Mucosa of rectum (tissue), 2 donors: ENCODE measurements around the gene DNALI1.

Experiments
- H3K27ac ChIP-seq, 2 donors: one replicate each; pipeline ENCODE4 v1.7.0; 2013; ENCODE audit warnings: inconsistent platforms in 2 of 2, low read depth in 2 of 2, low read length in 2 of 2
- H3K27me3 ChIP-seq, 2 donors: one replicate each; pipeline ENCODE4 v1.7.0; 2013; ENCODE audit warnings: low read length in 2 of 2; ENCODE audit not compliant: control insufficient read depth in 2 of 2, insufficient read depth in 2 of 2
- H3K36me3 ChIP-seq, 2 donors: one replicate each; pipeline ENCODE4 v1.7.0; 2013; ENCODE audit warnings: low read length in 2 of 2; ENCODE audit not compliant: control insufficient read depth in 2 of 2, insufficient read depth in 2 of 2
- H3K4me1 ChIP-seq, 2 donors: one replicate each; pipeline ENCODE4 v1.7.0; 2013; ENCODE audit warnings: low read length in 2 of 2, mild to moderate bottlenecking in 1 of 2; ENCODE audit not compliant: control insufficient read depth in 2 of 2, insufficient read depth in 2 of 2
- H3K4me3 ChIP-seq, 2 donors: one replicate each; pipeline ENCODE4 v1.7.0; 2013; ENCODE audit warnings: low read length in 2 of 2
- H3K9ac ChIP-seq, 2 donors: one replicate each; pipeline ENCODE4 v1.7.0; 2013; ENCODE audit warnings: low read length in 2 of 2, low read depth in 1 of 2, mild to moderate bottlenecking in 1 of 2
- H3K9me3 ChIP-seq, 2 donors: one replicate each; pipeline ENCODE4 v1.7.0; 2013; ENCODE audit warnings: low read length in 2 of 2; ENCODE audit not compliant: control insufficient read depth in 2 of 2
- donor health status: healthy.
- donor health status: Normal muscosa, but diverticular disease.

The DNALI1 gene

DNA sequence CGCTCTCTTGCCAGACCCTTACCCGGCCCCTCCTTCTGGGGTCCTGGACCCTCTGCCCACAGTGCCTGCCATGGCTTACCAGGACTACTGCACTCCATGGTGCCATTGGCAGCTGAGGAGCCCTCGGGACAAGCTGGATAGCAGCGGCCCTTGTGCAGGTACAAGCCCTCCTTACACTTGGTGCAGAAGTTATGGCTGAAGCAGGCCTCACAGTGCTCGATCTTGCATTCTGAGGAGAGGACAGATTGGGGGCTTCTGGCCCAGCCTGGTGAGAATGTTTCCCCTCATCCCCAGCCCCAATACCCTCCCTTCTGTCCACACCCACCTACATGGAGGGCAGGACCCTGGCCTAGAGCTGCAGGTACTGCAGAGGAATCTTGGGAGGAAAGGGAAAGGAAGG lies 57.4 kb downstream of the DNALI1 start:
- H3K27me3 ChIP-seq: peaks cover 0 to 4% of the 10 kb centered on the region in 2 donors
- no peak overlapping the region for H3K9ac ChIP-seq
- no peaks in the 10 kb centered on the region for H3K4me1 ChIP-seq
- no peaks in the 10 kb centered on the region for H3K36me3 ChIP-seq
- no peak overlapping the region for H3K4me3 ChIP-seq
- no peak overlapping the region for H3K27ac ChIP-seq
- H3K9me3 ChIP-seq: no peaks in the 10 kb centered on the region

DNA sequence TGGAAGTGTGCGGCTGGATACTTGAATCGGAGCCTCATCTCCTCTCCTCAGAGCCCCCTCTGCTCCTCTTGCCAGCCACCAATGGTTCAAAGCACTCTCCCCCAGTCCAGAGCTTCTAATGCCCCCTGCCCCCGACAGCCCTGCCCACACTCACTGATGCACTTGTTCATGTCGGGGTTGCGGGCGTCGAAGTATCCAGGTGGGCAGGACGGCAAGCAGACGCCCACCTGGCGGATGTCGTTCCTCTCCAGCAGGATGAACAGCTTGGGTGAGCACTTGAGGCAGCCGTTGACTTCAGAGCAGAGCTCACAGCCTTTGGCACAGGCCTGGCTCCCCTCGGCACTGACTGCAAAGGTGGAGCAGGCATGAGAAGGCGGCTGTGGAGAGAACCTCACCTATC lies 59.6 kb downstream of the DNALI1 start:
- H3K9ac ChIP-seq: no peak overlapping the region
- no peaks in the 10 kb centered on the region for H3K4me1 ChIP-seq
- no peaks in the 10 kb centered on the region for H3K9me3 ChIP-seq
- no peak overlapping the region for H3K4me3 ChIP-seq
- H3K27ac ChIP-seq: no peak overlapping the region
- H3K36me3 ChIP-seq: no peaks in the 10 kb centered on the region
- peaks cover 2 to 7% of the 10 kb centered on the region in 2 donors for H3K27me3 ChIP-seq
